ENCODE results near the gene TPBG.

Gene TPBG

GRCh38 chr6:82415820-82416219, 52.2 kb downstream of the TPBG start:
- Histone ChIP-seq H3K4me1 (ENCODE audit: insufficient read depth, low read length) (no peaks in the 10 kb centered on the region), H3K27me3 (ENCODE audit: insufficient read depth, low read length) (no peaks in the 10 kb centered on the region), H3K27ac (ENCODE audit: low read length) (no peak overlapping the region), H3K36me3 (ENCODE audit: insufficient read depth, low read depth, low read length) (no peaks in the 10 kb centered on the region), H3K4me3 (ENCODE audit: low read length) (no peak overlapping the region), H3K9me3 (ENCODE audit: insufficient read depth, low read depth, low read length) (no peaks in the 10 kb centered on the region), H3K9ac (ENCODE audit: low read depth, low read length) (no peak overlapping the region)

GRCh38 chr6:82416346-82416745, 52.7 kb downstream of the TPBG start:
- Histone ChIP-seq H3K36me3 (ENCODE audit: insufficient read depth, low read depth, low read length) (no peaks in the 10 kb centered on the region), H3K9me3 (ENCODE audit: insufficient read depth, low read depth, low read length) (no peaks in the 10 kb centered on the region), H3K27ac (ENCODE audit: low read length) (no peak overlapping the region), H3K9ac (ENCODE audit: low read depth, low read length) (no peak overlapping the region), H3K4me1 (ENCODE audit: insufficient read depth, low read length) (no peaks in the 10 kb centered on the region), H3K4me3 (ENCODE audit: low read length) (no peak overlapping the region), H3K27me3 (ENCODE audit: insufficient read depth, low read length) (no peaks in the 10 kb centered on the region)

All from iPS-20b (cell line).